ENCODE results near the gene ABCC1. TPM values are rescaled to one million over a fixed set of nuclear protein-coding genes. Genes with fewer than 3 reads are reported as not detected.

The ABCC1 gene
- total and polyA plus RNA-seq, 2 donors from 2014 or later = 4.6 to 29.7 TPM

- no peak overlapping the region for H3K4me3 ChIP-seq (ENCODE audit: low read length in 3 of 3)
- no peak overlapping the region for H3K9ac ChIP-seq (ENCODE audit: low read length in 3 of 3)
- intact Hi-C loops (cut with DNase I) = no loop called here
- H3K27me3 ChIP-seq (ENCODE audit: control insufficient read depth, insufficient read depth, low read length) = no peaks in the 10 kb centered on the region
- no peaks in the 10 kb centered on the region for H3K36me3 ChIP-seq (ENCODE audit: control insufficient read depth in 2 of 3, insufficient read depth in 3 of 3, low read length in 3 of 3)
- no peak overlapping the region for H3K27ac ChIP-seq (ENCODE audit: low read depth in 2 of 2, low read length in 2 of 2)
- no peak for TF ChIP-seq CTCF (IDR thresholded peaks at IDR 0.05; ENCODE audit: borderline replicate concordance, extremely low read depth, insufficient read depth)
- no peak for FAIRE-seq
- peaks cover 0 to 6% (median 0%) of the 10 kb centered on the region in 3 donors for H3K4me1 ChIP-seq (ENCODE audit: control insufficient read depth in 2 of 3, insufficient read depth in 2 of 3, low read depth in 1 of 3, low read length in 3 of 3)
- H3K9me3 ChIP-seq (ENCODE audit: control insufficient read depth in 2 of 3, insufficient read depth in 1 of 3, low read length in 3 of 3) = no peaks in the 10 kb centered on the region
- peak in 1 of 5 donors; percentile 26 for DNase-seq
Observed at GRCh38 chr16:15990902-15991301, 41.5 kb downstream of the ABCC1 start.

GRCh38 chr16:15993128-15993527 lies 43.7 kb downstream of the ABCC1 start:
- H3K4me3 ChIP-seq (ENCODE audit: low read length in 3 of 3) = no peak overlapping the region
- peaks cover 0 to 11% (median 6%) of the 10 kb centered on the region in 3 donors for H3K4me1 ChIP-seq (ENCODE audit: control insufficient read depth in 2 of 3, insufficient read depth in 2 of 3, low read depth in 1 of 3, low read length in 3 of 3)
- no peak for FAIRE-seq
- H3K27me3 ChIP-seq (ENCODE audit: control insufficient read depth, insufficient read depth, low read length) = no peaks in the 10 kb centered on the region
- intact Hi-C loops (cut with DNase I) = no loop called here
- no peaks in the 10 kb centered on the region for H3K36me3 ChIP-seq (ENCODE audit: control insufficient read depth in 2 of 3, insufficient read depth in 3 of 3, low read length in 3 of 3)
- no peak for DNase-seq
- no peaks in the 10 kb centered on the region for H3K9me3 ChIP-seq (ENCODE audit: control insufficient read depth in 2 of 3, insufficient read depth in 1 of 3, low read length in 3 of 3)
- H3K9ac ChIP-seq (ENCODE audit: low read length in 3 of 3) = no peak overlapping the region
- no peak overlapping the region for H3K27ac ChIP-seq (ENCODE audit: low read depth in 2 of 2, low read length in 2 of 2)
- TF ChIP-seq CTCF (IDR thresholded peaks at IDR 0.05; ENCODE audit: borderline replicate concordance, extremely low read depth, insufficient read depth) = no peak

GRCh38 chr16:15993541-15993940 lies 44.1 kb downstream of the ABCC1 start:
- peaks cover 1 to 11% (median 6%) of the 10 kb centered on the region in 3 donors for H3K4me1 ChIP-seq (ENCODE audit: control insufficient read depth in 2 of 3, insufficient read depth in 2 of 3, low read depth in 1 of 3, low read length in 3 of 3)
- no peak for FAIRE-seq

More at GRCh38 chr16:15993541-15993940, 44.1 kb downstream of the ABCC1 start:
- no peaks in the 10 kb centered on the region for H3K36me3 ChIP-seq (ENCODE audit: control insufficient read depth in 2 of 3, insufficient read depth in 3 of 3, low read length in 3 of 3)
- no peak overlapping the region for H3K9ac ChIP-seq (ENCODE audit: low read length in 3 of 3)
- DNase-seq = no peak
- H3K4me3 ChIP-seq (ENCODE audit: low read length in 3 of 3) = no peak overlapping the region
- H3K27ac ChIP-seq (ENCODE audit: low read depth in 2 of 2, low read length in 2 of 2) = no peak overlapping the region
- no peaks in the 10 kb centered on the region for H3K27me3 ChIP-seq (ENCODE audit: control insufficient read depth, insufficient read depth, low read length)
- no peaks in the 10 kb centered on the region for H3K9me3 ChIP-seq (ENCODE audit: control insufficient read depth in 2 of 3, insufficient read depth in 1 of 3, low read length in 3 of 3)
- TF ChIP-seq CTCF (IDR thresholded peaks at IDR 0.05; ENCODE audit: borderline replicate concordance, extremely low read depth, insufficient read depth) = no peak
- intact Hi-C loops (cut with DNase I) = no loop called here

All from kidney (tissue), 14 donors.